Upper lobe of left lung (tissue), 4 donors: ENCODE results near the gene SART1.

ENCODE experiments used
- CTCF ChIP-seq, 6 experiments: fragments of 450-650 bp in 4 of 6; fragments of 200-600 bp in 2 of 6; sonication (generic) in 2 of 6; IDR thresholded peaks; one replicate each; pipeline ENCODE4 v1.5.1; 2016 to 2019; ENCODE audit warnings: antibody characterized with exemption in 6 of 6
- POLR2A ChIP-seq, 4 donors: fragments of 450-650 bp; IDR thresholded peaks; one replicate each; pipeline ENCODE4 v1.5.1; 2016 to 2017; ENCODE audit warnings: antibody characterized with exemption in 4 of 4, mild to moderate bottlenecking in 2 of 4

GRCh38 chr11:65921876-65922275, 39.7 kb upstream of the SART1 start:
- TF ChIP-seq CTCF (IDR thresholded peaks at IDR 0.05): no peak
- no peak for TF ChIP-seq POLR2A (IDR thresholded peaks at IDR 0.05)
